ENCODE results near the gene GLIS1. TPM values are rescaled to one million over a fixed set of nuclear protein-coding genes. Genes with fewer than 3 reads are reported as not detected.

GLIS1 gene
- total RNA-seq, 1 experiment from 2014 or later, result not detected

DNA sequence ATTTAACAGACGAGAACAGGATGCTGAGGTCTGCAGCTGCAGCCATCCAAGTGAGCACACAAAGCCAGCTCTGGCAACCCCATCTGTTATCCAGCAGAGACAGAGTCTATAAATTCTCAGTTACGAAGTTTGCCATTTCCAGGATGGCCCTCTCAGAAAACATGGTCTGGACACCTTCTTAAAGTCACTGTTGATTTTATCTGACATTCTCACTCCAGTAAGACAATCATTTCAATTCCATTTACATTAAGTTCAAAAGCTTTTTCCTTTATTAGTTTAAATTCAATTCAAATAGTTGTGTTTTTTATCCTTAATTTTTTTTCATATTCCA, 154.2 kb downstream of the GLIS1 start:
- Histone ChIP-seq H3K9me2 (ENCODE audit: insufficient read depth) (no peaks in the 10 kb centered on the region), H2AFZ (no peak overlapping the region), H3K4me1 (replicated peaks; ENCODE audit: insufficient read depth) (peaks cover 7% of the 10 kb centered on the region; the same call in 1 of the 2 replicates), H3K36me3 (ENCODE audit: low read depth) (no peaks in the 10 kb centered on the region), H3K27ac (no peak overlapping the region), H4K20me1 (ENCODE audit: insufficient read depth) (no peaks in the 10 kb centered on the region), H3K4me2 (no peak overlapping the region), H3K9me3 (ENCODE audit: insufficient read depth, low read depth) (no peaks in the 10 kb centered on the region), H3K27me3 (ENCODE audit: insufficient read depth, low read depth) (peaks cover 20% of the 10 kb centered on the region), H3K79me2 (ENCODE audit: low read depth) (no peaks in the 10 kb centered on the region), H3F3A (ENCODE audit: insufficient read depth, low read depth) (no peaks in the 10 kb centered on the region), H3K4me3 (no peak overlapping the region)
- CTCF ChIA-PET, result no interaction called here
- no peak for DNase-seq
- POLR2A ChIA-PET (ENCODE audit: unreplicated experiment), result no interaction called here
- no TSS peak for BruUV-seq (replicated peaks)
- intact Hi-C loops (cut with micrococcal nuclease; ENCODE audit: unreplicated experiment), result no loop called here
- TF ChIP-seq, protein P1, sequence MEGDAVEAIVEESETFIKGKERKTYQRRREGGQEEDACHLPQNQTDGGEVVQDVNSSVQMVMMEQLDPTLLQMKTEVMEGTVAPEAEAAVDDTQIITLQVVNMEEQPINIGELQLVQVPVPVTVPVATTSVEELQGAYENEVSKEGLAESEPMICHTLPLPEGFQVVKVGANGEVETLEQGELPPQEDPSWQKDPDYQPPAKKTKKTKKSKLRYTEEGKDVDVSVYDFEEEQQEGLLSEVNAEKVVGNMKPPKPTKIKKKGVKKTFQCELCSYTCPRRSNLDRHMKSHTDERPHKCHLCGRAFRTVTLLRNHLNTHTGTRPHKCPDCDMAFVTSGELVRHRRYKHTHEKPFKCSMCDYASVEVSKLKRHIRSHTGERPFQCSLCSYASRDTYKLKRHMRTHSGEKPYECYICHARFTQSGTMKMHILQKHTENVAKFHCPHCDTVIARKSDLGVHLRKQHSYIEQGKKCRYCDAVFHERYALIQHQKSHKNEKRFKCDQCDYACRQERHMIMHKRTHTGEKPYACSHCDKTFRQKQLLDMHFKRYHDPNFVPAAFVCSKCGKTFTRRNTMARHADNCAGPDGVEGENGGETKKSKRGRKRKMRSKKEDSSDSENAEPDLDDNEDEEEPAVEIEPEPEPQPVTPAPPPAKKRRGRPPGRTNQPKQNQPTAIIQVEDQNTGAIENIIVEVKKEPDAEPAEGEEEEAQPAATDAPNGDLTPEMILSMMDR (conservative IDR thresholded peaks at IDR 0.05), result no peak
- TF ChIP-seq EZH2 (IDR thresholded peaks at IDR 0.05; ENCODE audit: low read depth), result no peak

DNA sequence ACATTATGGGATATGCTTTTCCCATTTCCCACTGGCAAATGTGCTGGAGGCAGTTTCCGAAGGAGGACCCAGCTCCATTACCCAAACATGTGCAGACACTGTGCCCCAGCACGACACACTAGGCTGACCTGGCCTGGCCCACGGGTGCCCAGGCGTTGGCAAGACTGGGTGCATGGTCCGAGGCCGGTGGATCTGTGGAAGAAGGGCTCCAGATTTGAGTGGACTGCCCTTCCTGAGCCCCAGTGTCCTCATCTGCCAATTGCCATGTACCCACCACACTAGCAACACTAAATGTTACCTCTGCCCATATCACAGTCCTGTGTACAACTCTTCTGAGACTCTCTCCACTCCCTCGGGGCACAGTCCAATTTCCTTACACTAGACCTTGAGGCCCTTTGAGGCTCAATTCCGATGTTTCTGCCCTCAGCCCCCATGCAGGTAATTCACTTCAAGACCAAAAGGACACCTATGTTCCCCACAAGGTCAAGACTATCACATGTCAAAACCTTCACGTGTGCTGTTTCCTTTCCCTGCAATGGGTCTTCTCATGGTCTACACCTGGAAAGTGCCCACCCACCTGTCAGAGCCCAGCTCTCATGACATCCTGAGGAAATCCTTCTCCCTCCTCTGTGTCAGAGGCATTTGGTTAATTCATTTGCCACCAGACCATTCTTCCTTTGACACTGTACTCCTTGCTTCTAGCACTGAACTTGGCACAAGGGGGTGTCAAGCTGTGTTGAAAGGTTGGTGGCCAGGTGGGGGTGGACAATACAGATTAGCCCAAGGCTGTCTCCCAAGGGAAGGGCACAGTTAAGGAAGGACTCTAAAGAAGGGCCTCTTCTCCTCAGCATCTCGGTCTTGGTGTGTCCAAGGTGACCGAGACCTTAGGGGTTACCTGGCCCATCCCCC, 154.8 kb downstream of the GLIS1 start:
- ChIA-PET CTCF (no interaction called here), POLR2A (ENCODE audit: unreplicated experiment) (no interaction called here)
- no peak for TF ChIP-seq EZH2 (IDR thresholded peaks at IDR 0.05; ENCODE audit: low read depth)
- TF ChIP-seq, protein P1 (conservative IDR thresholded peaks at IDR 0.05), result no peak
- Histone ChIP-seq H3K27me3 (ENCODE audit: insufficient read depth, low read depth) (peaks cover 20% of the 10 kb centered on the region), H2AFZ (no peak overlapping the region), H3F3A (ENCODE audit: insufficient read depth, low read depth) (no peaks in the 10 kb centered on the region), H3K9me2 (ENCODE audit: insufficient read depth) (no peaks in the 10 kb centered on the region), H4K20me1 (ENCODE audit: insufficient read depth) (no peaks in the 10 kb centered on the region), H3K9me3 (ENCODE audit: insufficient read depth, low read depth) (no peaks in the 10 kb centered on the region), H3K79me2 (ENCODE audit: low read depth) (no peaks in the 10 kb centered on the region), H3K4me1 (replicated peaks; ENCODE audit: insufficient read depth) (peaks cover 7% of the 10 kb centered on the region; the same call in 1 of the 2 replicates), H3K4me3 (no peak overlapping the region), H3K27ac (no peak overlapping the region), H3K36me3 (ENCODE audit: low read depth) (no peaks in the 10 kb centered on the region), H3K4me2 (no peak overlapping the region)
- no TSS peak for BruUV-seq (replicated peaks)
- intact Hi-C loops (cut with micrococcal nuclease; ENCODE audit: unreplicated experiment), result no loop called here
- no peak for DNase-seq

DNA sequence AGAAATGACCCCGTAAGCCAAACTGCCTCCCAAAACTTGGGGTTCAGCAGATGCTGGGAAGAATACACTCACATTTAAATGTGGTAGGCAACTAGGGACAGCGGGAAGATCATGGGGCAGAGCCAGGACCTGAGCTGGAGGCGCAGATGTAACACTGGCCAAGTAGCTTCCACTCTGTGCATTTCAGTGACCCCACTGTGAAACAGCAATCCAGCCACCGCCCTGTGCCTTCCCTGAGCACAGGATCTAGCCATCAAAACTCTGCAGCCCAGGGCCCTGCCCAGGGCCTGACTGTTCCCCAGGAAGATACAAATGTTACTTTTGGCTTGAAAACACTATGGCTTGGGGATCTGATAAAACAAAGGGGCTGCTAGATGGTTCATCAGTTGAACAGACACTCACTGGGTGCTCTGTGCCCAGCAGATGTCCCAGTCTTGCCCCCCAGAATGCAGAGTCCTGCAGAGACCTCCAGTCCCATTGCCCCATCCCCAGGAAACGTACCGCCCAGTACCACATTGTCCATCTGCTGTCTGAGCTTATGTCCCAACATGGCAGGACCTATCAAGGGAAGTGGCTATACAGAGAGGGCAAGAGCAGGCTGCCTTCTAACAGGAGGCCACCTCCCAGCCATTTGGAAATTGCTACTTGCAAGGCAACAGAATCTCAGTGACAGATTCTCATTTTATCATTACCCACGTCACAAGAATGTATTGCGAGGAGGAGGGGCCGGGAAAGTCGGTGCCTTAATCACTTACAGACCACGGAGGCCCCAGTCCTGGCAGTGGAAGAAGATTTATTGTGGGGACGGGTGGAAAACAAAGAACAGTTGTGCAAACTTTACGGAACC, 155.7 kb downstream of the GLIS1 start:
- H3K36me3 ChIP-seq (ENCODE audit: low read depth), result no peaks in the 10 kb centered on the region
- no peak overlapping the region for H3K27ac ChIP-seq
- no peaks in the 10 kb centered on the region for H3F3A ChIP-seq (ENCODE audit: insufficient read depth, low read depth)
- no peaks in the 10 kb centered on the region for H3K79me2 ChIP-seq (ENCODE audit: low read depth)
- H3K9me3 ChIP-seq (ENCODE audit: insufficient read depth, low read depth), result no peaks in the 10 kb centered on the region
- ChIA-PET POLR2A (ENCODE audit: unreplicated experiment) (no interaction called here), CTCF (no interaction called here)
- DNase-seq, result no peak
- H3K4me3 ChIP-seq, result no peak overlapping the region
- intact Hi-C loops (cut with micrococcal nuclease; ENCODE audit: unreplicated experiment), result no loop called here
- H3K4me2 ChIP-seq, result no peak overlapping the region
- H4K20me1 ChIP-seq (ENCODE audit: insufficient read depth), result no peaks in the 10 kb centered on the region
- H3K9me2 ChIP-seq (ENCODE audit: insufficient read depth), result no peaks in the 10 kb centered on the region
- peaks cover 7% of the 10 kb centered on the region; the same call in 1 of the 2 replicates for H3K4me1 ChIP-seq (replicated peaks; ENCODE audit: insufficient read depth)
- peaks cover 20% of the 10 kb centered on the region; the same call in 1 of the 2 replicates for H3K27me3 ChIP-seq (ENCODE audit: insufficient read depth, low read depth)
- no TSS peak for BruUV-seq (replicated peaks)
- H2AFZ ChIP-seq, result no peak overlapping the region
- no peak for TF ChIP-seq EZH2 (IDR thresholded peaks at IDR 0.05; ENCODE audit: low read depth)
- TF ChIP-seq, protein P1 (conservative IDR thresholded peaks at IDR 0.05), result no peak

Measured in PC-9 (cell line).